ENCODE measurements around the gene VPS13D. TPM values are rescaled to one million over a fixed set of nuclear protein-coding genes. Genes with fewer than 3 reads are reported as not detected.

Gene VPS13D
- total and polyA plus RNA-seq, 2 experiments from 2014 or later, result 9.7 to 35.7 TPM

DNA sequence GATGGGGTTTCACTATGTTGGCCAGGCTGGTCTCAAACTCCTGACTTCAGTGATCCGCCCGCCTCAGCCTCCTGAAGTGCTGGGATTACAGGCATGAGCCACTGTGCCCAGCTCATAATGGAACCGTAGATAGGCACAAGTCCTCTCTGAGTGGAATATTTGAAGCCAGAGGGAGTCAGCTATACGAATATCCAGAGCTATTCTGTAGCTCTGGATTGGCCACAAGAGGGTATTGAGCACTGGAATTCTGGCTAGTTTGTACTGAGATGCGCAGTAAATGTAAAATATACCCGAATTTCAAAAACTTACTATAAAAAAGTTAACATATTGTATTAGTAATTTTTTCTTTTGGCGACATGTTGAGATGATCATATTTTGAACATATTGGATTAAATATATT, 851 bp upstream of the VPS13D start:
- H3K36me3 ChIP-seq, result no peaks in the 10 kb centered on the region
- TF ChIP-seq CTCF (IDR thresholded peaks at IDR 0.05; ENCODE audit: low read depth, low read length), result no peak
- no peaks in the 10 kb centered on the region for H3K9me3 ChIP-seq (ENCODE audit: low read depth)
- no peak overlapping the region for H3K27ac ChIP-seq
- H3K27me3 ChIP-seq, result no peaks in the 10 kb centered on the region
- DNase-seq (ENCODE audit: low read depth in 1 of 2, low spot score in 1 of 2), result no peak
- no peak overlapping the region for H3K4me3 ChIP-seq
- peaks cover 2% of the 10 kb centered on the region for H3K4me1 ChIP-seq (ENCODE audit: low read depth)

- Histone ChIP-seq H3K27ac (no peak overlapping the region), H3K4me1 (ENCODE audit: low read depth) (peaks cover 2% of the 10 kb centered on the region), H3K27me3 (no peaks in the 10 kb centered on the region), H3K36me3 (no peaks in the 10 kb centered on the region), H3K4me3 (no peak overlapping the region), H3K9me3 (ENCODE audit: low read depth) (no peaks in the 10 kb centered on the region)
- no peak for TF ChIP-seq CTCF (IDR thresholded peaks at IDR 0.05; ENCODE audit: low read depth, low read length)
- no peak for DNase-seq (ENCODE audit: low read depth in 1 of 2, low spot score in 1 of 2)
These were observed 420 bp upstream of the VPS13D start for GRCh38 chr1:12229386-12229834.

DNA sequence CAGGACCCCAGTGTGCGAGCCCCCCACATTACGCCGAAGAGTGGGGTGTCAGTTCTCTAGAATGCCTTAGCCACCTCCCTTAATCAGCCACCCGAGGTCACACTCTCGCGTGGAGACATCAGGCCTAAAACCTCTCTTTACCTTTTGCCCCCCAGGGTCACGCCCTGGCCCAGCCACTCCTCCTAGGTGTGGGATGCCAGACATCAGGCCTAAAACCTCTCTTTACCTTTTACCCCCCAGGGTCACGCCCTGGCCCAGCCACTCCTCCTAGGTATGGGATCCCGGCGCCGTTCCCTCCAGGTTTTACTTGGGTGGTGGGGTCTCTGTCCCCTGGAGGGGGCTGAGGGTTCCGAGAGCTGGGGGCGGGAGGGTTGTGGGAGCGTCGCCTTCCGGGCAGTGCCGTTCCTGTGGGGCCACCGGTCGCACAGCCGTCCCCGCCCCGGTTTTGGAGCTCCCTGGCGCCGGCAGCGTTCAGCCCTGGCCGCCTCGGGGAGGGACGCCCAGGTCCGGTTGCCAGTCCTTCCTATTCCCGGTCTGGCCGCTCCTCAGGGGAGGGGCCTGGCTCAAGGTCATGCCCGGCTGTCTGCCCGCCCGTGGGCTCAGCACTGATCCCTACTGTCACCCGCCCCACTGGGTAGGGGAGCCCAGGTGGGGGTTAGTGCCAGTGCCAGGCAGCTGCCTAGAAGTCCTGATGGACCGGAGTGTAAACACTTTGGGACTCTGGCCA, 882 bp downstream of the VPS13D start:
- Histone ChIP-seq H3K4me3 (peak overlapping the region; percentile 87), H3K9me3 (ENCODE audit: low read depth) (no peaks in the 10 kb centered on the region), H3K27me3 (no peaks in the 10 kb centered on the region), H3K36me3 (no peaks in the 10 kb centered on the region), H3K27ac (peak overlapping the region; percentile 70), H3K4me1 (ENCODE audit: low read depth) (peaks cover 2% of the 10 kb centered on the region)
- peak; percentile 35 to 59 for DNase-seq (ENCODE audit: low read depth in 1 of 2, low spot score in 1 of 2)
- TF ChIP-seq CTCF (IDR thresholded peaks at IDR 0.05; ENCODE audit: low read depth, low read length), result no peak

DNA sequence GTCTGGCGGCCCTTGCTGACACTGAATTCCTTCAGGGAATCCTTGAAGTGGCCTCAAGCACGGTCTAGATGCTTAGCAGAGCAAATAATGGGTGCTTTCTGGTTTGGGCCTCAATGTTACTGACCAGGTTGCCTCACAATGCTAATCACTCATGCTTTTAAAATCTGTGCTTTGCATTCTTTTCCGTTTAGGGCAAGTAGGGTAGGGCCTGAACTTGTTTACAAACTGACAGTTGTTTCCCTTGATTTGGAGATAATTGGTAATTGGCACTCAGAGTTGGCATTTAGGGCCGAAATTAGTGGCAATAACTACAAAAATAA, 1.4 kb downstream of the VPS13D start:
- peak overlapping the region; percentile 87 for H3K4me3 ChIP-seq
- peak overlapping the region; percentile 70 for H3K27ac ChIP-seq
- DNase-seq (ENCODE audit: low read depth in 1 of 2, low spot score in 1 of 2), result peak in 1 of 2 donors; percentile 25
- peaks cover 2% of the 10 kb centered on the region for H3K4me1 ChIP-seq (ENCODE audit: low read depth)
- no peaks in the 10 kb centered on the region for H3K36me3 ChIP-seq
- H3K27me3 ChIP-seq, result no peaks in the 10 kb centered on the region
- H3K9me3 ChIP-seq (ENCODE audit: low read depth), result no peaks in the 10 kb centered on the region
- TF ChIP-seq CTCF (IDR thresholded peaks at IDR 0.05; ENCODE audit: low read depth, low read length), result no peak

DNA sequence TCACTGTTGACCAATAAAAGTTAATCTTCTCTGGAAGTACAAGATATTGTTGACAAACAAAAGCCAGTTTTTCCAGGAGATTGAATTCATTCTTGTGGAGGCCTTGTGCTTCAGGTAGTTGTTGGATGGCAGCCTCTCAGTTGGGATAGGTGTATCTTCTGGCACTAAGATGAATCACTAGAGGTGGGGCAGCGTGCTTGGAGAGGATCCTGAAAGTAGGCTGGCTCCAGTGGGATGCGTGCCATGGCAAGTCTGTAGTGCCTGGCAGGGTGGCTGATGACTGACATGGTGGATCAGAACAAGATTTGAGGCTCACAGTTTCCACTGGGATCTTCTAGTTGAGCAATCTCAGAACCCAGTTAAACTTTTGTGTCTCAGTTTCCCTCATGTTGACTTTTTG, 2.4 kb downstream of the VPS13D start:
- no peaks in the 10 kb centered on the region for H3K36me3 ChIP-seq
- DNase-seq (ENCODE audit: low read depth in 1 of 2, low spot score in 1 of 2), result no peak
- no peaks in the 10 kb centered on the region for H3K9me3 ChIP-seq (ENCODE audit: low read depth)
- H3K4me3 ChIP-seq, result no peak overlapping the region
- no peaks in the 10 kb centered on the region for H3K27me3 ChIP-seq
- peaks cover 2% of the 10 kb centered on the region for H3K4me1 ChIP-seq (ENCODE audit: low read depth)
- no peak for TF ChIP-seq CTCF (IDR thresholded peaks at IDR 0.05; ENCODE audit: low read depth, low read length)
- H3K27ac ChIP-seq, result no peak overlapping the region
